NCI-H2107 treated with DMSO at 0.1 percent for 48 hours (cell line): ENCODE results near the gene CNTFR.
"Not testable (repeated sequence)": the region's sequence is repeated elsewhere in the genome, so short reads cannot be mapped to it uniquely, and the experiment has no call there.

ENCODE experiments used
- DNase-seq: peaks from one replicate; lab custom pipeline; 2025; ENCODE audit not compliant: unreplicated experiment; lab: John Stamatoyannopoulos, UW

The CNTFR gene, protein sequence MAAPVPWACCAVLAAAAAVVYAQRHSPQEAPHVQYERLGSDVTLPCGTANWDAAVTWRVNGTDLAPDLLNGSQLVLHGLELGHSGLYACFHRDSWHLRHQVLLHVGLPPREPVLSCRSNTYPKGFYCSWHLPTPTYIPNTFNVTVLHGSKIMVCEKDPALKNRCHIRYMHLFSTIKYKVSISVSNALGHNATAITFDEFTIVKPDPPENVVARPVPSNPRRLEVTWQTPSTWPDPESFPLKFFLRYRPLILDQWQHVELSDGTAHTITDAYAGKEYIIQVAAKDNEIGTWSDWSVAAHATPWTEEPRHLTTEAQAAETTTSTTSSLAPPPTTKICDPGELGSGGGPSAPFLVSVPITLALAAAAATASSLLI

DNA sequence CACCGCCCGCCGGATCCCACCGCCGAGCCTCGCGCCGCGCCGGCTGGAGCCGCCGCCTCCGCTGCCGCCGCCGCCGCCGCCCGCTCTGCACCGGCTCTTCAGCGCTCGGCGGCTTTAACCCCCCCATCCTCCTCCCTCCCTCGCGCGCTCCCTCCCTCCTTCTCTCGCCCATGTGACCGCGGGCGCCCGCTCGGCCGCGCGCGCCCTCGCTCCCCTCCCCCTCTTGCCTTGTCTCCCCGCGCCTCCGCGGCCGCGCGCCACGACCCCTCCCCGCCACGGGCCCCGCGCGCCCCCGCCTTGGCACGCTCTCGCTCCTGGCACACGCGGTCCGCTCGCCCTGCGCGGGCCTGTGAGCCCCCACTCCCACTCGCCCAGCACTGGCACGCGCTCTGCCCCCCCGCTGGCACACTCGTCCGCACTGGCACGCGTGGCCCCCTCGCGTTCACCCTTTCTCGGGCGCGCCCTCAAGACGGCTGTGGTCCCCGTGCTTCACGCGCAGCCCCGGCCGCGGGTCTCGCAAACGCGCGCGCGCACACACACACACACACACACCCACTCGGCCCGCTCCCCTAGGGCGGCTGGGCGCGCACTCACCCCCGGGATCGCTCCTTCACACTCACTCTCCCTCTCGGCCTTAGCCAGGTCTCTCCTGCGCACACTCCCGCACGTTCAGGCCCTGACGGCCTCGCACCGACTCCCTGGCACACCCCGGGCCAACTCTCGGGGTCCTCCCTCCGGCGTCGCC is at the start of gene CNTFR:
TSS of gene CNTFR (minus strand) at position 89 of the 745 bp plus-strand sequence. CDS start 20,743 bp downstream, outside the sequence.
- DNase-seq: no peak

DNA sequence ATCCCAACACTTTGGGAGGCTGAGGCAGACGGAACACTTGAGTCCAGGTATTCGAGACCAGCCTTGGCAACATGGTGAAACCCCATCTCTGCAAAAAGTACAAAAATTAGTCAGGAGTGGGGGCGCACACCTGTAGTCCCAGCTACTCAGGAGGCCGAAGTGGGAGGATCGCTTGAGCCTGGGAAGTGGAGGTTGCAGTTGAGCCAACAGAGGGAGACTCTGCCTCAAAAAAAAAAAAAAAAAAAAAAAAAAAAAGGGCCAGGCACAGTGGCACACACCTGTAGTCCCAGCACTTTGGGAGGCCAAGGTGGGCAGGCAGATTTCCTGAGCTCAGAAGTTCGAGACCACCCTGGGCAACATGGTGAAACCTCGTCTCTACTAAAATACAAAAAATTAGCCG is 49.8 kb upstream of the CNTFR start:
- not testable (repeated sequence) for DNase-seq

DNA sequence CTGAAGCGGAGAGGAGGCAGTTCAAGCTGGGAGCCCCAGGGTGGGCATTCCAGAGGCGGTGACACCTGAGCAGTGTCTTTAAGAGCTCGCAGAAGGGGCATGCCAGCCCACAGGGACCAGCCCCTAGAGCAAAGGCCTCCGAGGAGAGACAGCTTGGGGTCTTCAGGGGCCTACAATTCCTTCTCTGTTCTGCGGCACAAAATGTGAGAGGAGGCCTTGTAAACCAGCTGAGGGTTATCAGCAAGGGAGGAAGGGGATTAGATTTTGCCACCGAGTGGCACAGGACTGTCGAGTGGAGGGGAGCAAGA is 48.6 kb upstream of the CNTFR start:
- DNase-seq: no peak

DNA sequence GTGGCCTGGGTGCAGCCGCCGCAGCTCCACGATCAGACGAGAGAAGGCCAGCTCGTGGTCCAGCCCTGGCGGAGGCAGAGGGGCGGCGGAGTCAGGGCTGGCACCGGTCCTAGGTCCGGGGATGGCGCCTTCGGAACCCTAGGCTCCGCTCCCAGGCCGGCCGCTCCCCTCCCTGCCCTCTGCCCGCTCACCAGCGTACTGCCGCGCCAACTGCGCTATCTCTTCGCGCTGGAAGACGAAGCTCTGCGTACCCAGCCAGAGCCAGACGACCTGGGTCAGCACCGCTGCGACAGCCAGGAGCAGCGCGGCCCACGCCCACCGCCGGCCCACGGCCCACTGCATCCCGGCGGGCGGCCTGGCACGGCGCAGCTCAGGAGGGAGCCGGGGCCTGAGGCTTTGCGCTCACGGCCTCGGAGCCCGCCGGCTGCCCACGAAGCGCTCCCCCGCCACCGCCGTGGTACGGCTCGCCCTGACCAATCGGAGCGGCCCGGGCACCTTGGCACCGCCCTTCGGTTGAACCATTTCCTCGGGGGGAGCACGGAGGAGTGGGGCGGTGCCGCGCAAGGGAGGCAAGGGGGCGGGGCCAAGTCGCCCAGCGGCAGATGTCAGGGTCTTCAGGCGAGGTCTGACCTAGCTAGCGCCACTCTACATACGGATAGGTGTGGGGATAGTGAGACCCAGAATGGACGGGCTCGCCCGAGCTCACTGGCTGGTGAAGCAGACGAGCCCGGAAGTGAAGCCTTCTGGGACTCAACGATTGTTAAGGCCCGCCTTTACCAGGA is 48.0 kb upstream of the CNTFR start, which contains the start of gene SIGMAR1:
TSS of gene SIGMAR1 (minus strand) at position 432 of the 782 bp plus-strand sequence. CDS start at position 342, 90 bp downstream.
- DNase-seq: peak; percentile 62

DNA sequence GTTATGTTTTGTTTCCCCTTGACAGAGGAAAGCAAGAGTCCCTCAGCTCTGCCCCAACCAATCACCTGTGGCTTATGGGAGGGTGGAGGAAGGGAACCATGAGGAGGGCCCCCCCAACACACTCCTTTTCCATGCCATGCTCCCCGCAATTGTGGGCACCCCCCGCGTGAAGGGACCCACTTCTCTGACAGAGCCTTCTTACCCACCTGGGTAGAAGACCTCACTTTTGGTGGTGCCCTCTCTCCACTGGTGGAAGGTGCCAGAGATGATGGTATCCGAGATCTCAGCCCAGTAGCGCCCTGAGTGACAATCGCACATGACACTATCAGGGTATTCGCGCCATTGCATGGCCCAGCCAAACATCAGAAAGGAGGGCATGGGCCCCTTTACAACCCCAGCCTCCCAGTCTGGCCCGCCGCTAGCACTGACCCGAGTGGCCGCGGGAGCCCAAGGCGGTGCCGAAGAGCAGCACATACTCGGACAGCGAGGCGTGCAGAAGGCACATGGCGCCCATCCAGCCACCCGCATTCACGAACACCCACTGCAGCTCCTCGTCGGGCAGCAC is 47.3 kb upstream of the CNTFR start:
- DNase-seq: no peak

DNA sequence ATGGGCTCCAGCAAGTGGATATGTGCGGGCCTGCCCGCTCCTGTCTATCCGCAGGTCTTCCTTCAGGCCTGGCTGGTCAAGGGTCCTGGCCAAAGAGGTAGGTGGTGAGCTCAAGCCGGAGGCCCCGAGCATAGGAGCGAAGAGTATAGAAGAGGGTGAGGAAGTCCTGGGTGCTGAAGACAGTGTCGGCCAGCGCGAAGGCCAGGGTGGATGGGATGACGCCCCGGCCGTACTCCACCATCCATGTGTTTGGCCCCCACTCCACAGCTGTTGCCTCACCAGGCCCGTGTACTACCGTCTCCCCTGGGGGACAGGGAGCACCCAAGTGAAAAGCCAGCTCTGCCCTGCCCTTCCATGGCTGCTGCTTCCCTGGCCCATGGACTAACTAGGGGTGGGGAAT is 46.0 kb upstream of the CNTFR start:
- DNase-seq: no peak

DNA sequence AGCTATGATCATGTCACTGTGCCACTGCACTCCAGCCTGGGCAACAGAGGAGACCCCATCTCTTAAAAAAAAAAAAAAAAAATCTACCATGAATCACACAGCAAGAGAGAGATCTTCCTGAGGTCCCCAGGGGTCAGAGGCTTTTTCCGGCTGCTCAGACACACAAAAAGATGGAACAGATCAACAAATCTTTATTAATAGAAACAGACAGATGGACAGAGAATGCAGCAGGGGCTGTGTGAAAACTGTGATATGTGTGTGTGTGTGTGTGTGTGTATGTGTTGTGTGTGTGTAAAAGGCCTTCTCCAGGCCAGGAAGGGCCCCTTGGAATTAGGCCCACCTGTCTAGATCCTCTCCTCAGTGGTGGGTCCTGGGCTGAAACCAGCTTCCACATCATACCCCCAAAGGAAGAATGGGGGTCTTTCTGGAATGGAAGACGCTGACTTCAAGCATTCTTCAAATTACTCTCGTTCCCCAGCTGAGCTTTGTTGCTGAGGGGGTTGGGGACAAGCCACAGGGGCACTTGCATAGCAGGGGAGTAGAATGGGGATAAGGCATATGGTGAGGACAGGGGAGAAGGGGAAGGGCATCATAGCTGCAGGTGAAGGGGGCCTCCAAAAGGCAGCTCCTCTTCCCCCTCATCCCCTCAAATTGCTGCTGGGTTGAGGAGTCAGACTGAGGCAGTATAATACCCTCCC is 45.2 kb upstream of the CNTFR start:
- no peak for DNase-seq

DNA sequence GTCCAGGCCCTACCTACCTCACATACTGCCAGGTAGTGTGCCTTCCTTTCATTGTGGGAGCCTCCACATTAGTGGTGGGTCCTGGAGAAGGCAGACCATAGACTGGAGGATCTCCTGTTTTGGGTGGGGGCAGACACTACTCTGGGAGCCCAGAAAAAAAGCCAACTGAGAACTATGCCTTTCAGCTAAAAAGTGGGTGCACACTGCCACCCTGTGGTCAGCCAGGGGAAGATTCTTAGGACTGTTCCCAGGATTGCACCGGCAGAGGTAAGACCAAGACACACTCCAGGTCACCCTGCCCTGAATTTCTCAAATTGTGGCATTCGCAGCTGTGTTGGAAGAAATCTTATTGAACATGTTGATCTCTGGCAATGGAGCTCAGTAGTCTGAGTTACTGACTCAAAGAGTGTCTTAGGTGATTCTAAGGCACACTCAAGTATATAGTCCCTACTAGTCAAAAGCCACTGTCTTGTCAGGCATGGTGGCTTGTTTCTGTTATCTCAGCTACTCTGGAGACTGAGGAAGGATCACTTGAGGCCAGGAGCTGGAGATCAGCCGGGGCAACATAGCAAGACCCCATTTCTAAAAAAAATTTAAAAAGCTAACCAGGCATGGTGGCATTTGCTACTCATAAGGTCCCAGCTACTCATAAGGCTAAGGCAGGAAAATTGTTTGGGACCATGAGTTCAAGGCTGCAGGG is 44.5 kb upstream of the CNTFR start:
- DNase-seq: peak; percentile 54

DNA sequence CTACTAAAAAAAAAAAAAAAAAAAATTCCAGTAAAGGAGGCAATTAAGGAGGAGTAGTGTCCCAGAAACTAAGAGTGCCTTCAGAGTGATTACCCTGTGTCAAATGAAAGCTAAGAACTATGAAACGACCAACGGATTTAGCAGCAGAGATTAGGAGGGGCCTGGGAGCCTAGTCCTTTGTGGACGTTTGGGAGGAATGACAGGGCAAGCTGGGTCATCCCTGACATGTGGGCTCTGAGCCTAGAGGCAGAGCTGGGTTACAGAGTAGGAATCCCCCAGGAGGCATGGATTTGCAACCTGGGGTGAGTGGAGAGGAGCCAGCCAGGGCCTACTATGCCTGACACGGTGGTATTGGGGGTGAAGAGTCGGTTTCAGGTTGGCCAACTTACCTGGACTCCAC is 43.6 kb upstream of the CNTFR start:
- DNase-seq: no peak

DNA sequence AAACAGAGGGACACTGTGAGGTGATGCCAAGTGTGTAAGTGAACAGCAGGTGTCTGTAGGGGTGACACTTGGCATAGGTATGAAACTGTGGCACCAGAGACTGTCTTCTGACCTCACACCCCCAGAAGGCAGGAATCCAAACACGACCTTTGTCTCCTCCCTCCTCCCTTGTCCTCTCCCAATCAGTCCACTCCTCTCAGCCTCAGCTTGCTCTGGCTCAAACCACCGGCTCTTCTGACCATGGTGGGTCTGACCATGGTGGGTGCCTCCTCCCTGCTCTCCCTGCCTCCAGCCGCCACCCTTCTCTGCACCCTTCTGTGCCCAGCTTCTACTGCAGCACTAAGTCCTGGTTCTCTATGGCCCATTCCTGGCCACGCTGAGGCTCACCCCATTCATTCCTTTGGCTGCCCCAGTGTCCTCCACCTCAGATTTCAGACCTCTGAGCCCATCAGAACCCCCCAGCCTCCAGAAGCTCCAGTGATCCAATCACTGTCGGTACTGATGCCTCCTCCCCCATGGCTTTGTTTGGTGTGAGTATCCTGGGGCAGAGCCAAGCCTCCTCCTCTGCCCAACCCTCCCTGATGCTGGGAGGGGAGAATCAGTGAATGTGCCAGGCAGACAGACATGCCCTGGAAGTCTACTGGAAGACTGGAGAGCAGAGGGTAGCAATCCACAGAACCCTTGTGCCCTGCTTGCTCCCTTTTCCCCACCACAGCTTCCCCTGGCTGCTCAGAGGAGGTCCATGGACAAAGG is 41.1 kb upstream of the CNTFR start:
- no peak for DNase-seq

DNA sequence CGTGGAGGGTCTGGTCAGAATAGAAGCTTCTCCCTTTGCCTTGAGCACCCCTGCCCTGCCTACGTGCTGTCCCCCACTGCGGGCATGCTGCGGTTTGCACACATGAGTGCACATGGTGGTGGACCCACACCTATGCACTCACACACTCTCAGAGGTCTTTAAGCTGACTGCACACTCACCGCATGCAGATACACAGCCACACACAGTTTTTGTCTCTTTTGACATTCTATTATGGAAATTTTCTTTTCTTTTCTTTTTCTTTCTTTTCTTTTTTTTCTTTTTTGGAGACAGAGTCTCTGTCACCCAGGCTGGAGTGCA is 39.9 kb upstream of the CNTFR start:
- no peak for DNase-seq

DNA sequence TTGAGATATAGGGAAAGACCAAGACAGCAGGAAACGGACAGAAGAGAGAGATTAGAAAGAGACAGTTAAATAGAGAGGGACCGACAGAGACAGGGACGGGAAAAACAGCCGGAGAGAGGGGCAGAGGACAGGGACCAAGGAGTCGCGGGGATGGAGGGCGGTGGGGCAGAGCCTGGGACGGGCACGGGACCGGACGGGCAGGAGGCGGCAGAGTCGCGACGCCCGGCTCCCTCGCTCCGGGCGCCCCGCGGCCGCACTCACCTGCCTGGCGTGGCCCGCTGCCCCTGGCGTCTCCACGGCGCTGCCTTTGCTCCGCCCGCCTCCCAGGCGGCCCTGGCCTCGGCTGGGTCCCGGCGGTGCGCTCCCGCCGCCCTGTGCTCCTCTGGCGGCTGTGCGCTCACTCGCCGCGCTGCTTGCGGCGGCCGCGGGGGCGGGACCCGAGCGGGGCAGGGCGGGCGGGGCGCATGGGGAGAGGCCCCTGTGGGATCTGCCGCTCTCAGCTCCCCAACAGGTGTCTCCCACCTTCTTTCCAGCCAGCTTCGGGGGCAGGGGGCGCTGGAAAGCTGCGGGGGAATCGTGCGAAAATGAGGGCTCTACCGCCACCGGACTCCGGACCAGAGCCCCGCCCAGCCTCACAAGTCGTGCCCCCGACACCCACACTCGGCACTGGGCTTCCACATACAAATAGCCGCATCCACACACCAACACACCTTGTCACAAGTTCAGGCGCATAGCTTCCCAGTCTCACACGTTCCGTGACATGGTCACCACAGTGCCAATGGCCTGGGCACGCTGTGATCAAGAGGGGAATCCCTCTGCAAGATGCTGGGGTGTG is 39.3 kb upstream of the CNTFR start, which contains the start of gene ARID3C:
TSS of gene ARID3C (minus strand) at position 411 of the 835 bp plus-strand sequence. CDS start 1,052 bp downstream, outside the sequence.
- DNase-seq: no peak

DNA sequence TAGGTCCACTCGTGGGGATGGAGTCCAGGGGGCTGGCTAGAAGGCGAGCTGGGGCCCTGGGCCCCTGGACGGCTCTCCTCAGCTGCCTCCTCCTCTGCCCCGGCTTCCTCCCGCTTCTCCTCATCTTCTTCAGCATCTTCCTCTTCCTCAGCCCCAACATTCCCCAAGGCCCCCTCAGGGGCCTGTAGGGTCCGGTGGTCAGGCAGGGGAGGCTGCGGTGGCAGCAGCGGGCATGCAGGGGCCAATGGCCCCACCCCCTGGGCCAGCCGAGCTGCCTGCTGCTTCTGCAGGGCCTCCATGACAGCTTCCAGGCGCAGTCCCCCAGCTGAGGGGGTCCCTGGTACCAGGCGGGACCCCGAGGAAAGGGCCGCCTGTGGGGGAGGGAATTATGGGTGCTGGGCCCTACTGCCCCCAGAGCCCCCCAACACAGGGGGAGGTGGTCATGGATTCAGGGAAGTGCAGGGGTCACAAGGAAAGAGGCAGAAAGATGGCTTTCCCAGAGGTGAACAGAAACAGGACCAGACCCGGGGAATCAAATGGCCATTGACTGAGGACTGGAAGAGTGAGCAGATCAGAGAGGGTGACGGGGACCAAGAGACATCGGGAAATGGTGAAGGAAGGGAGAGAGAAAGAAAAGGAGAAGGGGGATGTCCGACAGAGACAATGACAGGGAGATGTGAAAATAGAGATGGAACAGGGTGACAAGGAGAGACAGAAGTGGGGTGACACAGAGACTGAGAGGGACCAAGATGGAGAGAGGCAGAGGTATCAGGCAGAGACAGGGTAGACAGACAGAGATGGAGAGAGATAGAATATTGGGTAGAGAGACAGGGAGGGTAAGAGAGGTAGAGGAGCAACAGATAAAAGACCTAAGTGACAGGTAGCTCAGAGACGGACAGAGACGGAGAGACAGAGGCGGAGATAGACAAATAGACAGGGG is 38.5 kb upstream of the CNTFR start:
- DNase-seq: no peak

DNA sequence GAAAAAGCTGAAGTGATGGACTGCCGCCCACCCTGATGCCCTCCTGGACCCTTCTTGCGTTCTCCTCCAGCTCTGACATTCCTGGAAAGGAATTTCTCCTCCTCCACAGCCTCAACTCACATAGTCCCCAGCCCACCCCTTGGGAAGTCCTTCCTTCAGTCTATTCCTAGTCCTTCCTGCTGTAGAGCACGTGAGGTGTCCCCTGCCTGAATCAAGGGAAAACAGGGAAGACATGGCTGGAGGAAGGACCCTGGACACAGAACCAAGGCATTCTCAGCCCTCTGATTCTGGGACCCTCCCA is 35.6 kb upstream of the CNTFR start:
- DNase-seq: no peak

DNA sequence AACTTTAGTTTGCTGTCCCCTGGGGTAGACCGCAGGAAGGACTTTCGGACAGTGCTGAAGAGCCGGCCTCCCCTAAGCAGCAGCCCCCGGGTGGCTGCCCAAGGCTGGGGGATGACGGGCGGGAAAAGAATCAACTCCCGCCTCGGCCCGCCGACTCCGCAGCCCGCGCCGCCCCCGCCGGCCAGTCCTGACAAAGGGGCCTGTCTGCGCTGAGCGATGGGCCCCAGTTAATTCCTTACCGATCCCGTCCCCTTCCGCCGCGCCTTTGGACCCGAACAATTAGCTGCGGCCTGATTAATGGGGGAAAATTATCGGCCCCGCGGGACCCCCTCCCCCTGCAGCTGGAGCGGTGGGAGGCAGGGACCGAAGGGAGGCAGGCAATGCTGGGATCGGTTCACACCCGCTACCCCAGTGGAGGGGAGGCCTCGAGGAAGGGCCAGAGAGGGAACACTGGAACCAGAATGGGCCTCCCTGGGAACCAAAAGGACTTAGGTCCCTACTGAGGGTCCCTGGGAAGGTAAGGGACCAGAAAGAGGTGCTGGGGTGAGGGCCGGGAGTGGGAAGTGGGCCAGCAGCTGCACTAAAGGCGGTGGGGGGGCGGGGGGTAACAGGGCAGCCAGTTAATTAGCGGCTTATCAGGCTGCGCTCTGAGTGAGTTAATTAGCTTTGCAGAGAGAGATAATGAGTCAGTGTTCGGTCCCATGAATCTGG is 35.1 kb upstream of the CNTFR start:
- no peak for DNase-seq

DNA sequence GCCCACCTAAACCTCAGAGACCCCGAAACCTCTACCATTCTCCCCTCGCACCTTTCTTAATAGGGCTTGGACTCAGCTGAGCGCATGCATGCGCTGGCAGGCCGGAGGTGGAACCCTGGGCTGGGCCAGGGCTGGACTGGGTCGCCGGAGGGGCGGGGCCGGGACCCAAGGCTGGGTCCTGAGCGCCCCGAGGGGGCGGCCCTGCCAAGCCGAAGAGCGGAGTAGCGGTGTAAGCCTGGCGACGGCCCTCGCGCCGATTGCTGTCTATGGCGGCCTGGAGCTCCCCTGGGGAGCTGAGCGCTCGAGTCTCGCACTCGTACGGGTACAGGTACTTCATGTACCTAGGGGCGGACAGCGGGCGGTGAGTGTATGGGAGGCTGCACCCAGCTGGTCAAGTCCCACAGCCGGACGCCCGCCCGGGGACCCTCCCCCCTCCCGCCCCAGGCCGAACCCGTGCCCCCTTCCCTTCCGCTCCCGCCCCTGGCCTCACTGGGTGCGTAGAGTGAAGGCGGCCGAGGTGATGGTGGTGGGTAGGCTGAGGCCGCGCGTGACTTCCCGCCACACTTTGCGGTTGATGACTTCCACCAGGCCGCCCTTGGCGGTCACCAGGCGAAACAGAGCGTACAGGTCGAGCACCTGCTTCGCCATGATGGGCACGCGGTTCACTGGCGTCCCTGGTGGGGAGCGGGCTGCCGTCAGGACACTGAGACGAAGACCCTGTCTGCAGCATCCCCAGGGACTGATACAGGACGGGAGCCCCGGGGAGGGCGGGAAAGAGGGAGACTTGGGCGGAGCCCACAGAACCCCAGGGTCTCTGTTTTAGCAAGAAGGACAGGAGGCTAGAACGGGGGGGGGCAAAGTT is 34.1 kb upstream of the CNTFR start:
- no peak for DNase-seq
